ENCODE measurements around the gene RNF31.

The RNF31 gene

GRCh38 chr14:24160850-24161804, 13.8 kb downstream of the RNF31 start, which contains the start of gene IRF9:
TSS of gene IRF9 (plus strand) at chr14:24161265. CDS start at chr14:24162145, 880 bp downstream.
- DNase-seq, result peak; percentile 89 to 100

- no peak for DNase-seq
Observed at GRCh38 chr14:24162093-24162492, 14.8 kb downstream of the RNF31 start.

GRCh38 chr14:24164518-24164991, 17.3 kb downstream of the RNF31 start:
- no peak for DNase-seq

- DNase-seq, result no peak
Observed at GRCh38 chr14:24165785-24166184, 18.5 kb downstream of the RNF31 start.

- peak; percentile 51 to 56 for DNase-seq
Observed at GRCh38 chr14:24167469-24168114, 20.3 kb downstream of the RNF31 start.

GRCh38 chr14:24171422-24172260, 24.3 kb downstream of the RNF31 start, which contains the start of gene REC8:
TSS of gene REC8 (plus strand) at chr14:24172080. CDS start at chr14:24172553, 473 bp downstream.
- DNase-seq, result no peak

GRCh38 chr14:24172261-24172860, 25.1 kb downstream of the RNF31 start:
- DNase-seq, result no peak

- DNase-seq, result no peak
Observed at GRCh38 chr14:24172871-24173281, 25.6 kb downstream of the RNF31 start.

- DNase-seq, result no peak
Observed at GRCh38 chr14:24176599-24176998, 29.3 kb downstream of the RNF31 start.

- DNase-seq, result no peak
Observed at GRCh38 chr14:24177041-24177825, 29.9 kb downstream of the RNF31 start.

- DNase-seq, result no peak
Observed at GRCh38 chr14:24177891-24178290, 30.6 kb downstream of the RNF31 start.

- no peak for DNase-seq
Observed at GRCh38 chr14:24178399-24179178, 31.3 kb downstream of the RNF31 start.

- no peak for DNase-seq
Observed at GRCh38 chr14:24179294-24179960, 32.1 kb downstream of the RNF31 start.

GRCh38 chr14:24179961-24180796, 32.9 kb downstream of the RNF31 start:
- DNase-seq, result no peak

GRCh38 chr14:24181371-24182077, 34.2 kb downstream of the RNF31 start:
- DNase-seq, result no peak

GRCh38 chr14:24182110-24182882, 35.0 kb downstream of the RNF31 start:
- DNase-seq, result no peak

- no peak for DNase-seq
Observed at GRCh38 chr14:24183014-24183481, 35.8 kb downstream of the RNF31 start.

All from inflammatory macrophage treated with lipopolysaccharide for 1 hour (primary cell).